Measurements from ENCODE around the gene CLNS1A.

DNA sequence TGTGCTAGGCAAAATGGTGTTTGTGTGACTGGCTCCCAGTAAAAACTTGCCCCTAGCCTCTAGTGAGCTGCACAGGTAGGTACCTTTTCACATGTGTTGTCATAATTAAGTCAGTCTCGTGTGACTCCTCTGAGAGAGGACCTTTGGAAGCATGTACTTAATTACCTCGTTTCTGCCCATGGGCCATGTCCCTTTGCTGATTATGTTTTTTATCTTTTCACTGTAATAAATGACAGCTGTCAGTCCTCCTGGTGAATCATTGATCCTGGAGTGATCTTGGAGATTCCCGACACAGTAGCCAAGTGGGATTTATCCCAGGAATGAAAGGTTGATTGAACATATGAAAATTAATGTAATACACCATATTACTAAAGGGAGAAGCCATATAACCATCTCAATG, 12.5 kb upstream of the CLNS1A start:
- no peak for TF ChIP-seq PRPF4 (IDR thresholded peaks at IDR 0.05; ENCODE audit: insufficient read depth, low read depth, low read length, poor library complexity, severe bottlenecking)
- TF ChIP-seq MXI1 (IDR thresholded peaks at IDR 0.05; ENCODE audit: low read depth, low read length): no peak
- TF ChIP-seq FOXJ3 (CRISPR knock-in tag; IDR thresholded peaks at IDR 0.05): no peak
- TF ChIP-seq ZFX (CRISPR knock-in tag; IDR thresholded peaks at IDR 0.05): no peak
- TF ChIP-seq POLR2A (conservative IDR thresholded peaks at IDR 0.05): no peak

Data from K562 (cell line).